Central memory CD8-positive, alpha-beta T cell (primary cell): ENCODE measurements around the gene COX14.
A peak's percentile ranks its signal among the peaks of the same experiment; 100 is the strongest.
"Not testable (repeated sequence)": the region's sequence is repeated elsewhere in the genome, so short reads cannot be mapped to it uniquely, and the experiment has no call there.

ENCODE experiments used
- ATAC-seq: fragments of 150-1000 bp; cut with Tn5 transposase; replicated peaks from 2 replicates; pipeline ENCODE4 v1.10.0; 2022; ENCODE audit warnings: mild to moderate bottlenecking, moderate FRiP score, moderate number of reproducible peaks; ENCODE audit not compliant: poor library complexity, severe bottlenecking; ENCODE audit errors: extremely low read depth
- DNase-seq, 2 donors: peaks; one replicate each; pipeline ENCODE4 v3.0.0; 2021; ENCODE audit warnings: low spot score in 2 of 2
- H3K27ac Mint-ChIP-seq: one replicate; pipeline ENCODE4 v1.8.0; 2022; ENCODE audit warnings: low read depth, mild to moderate bottlenecking, moderate library complexity, mixed read lengths
- H3K27me3 Mint-ChIP-seq: one replicate; pipeline ENCODE4 v1.8.0; 2022; ENCODE audit warnings: mixed read lengths
- H3K36me3 Mint-ChIP-seq: one replicate; pipeline ENCODE4 v1.8.0; 2022; ENCODE audit warnings: mild to moderate bottlenecking, moderate library complexity, mixed read lengths; ENCODE audit not compliant: insufficient read depth
- H3K4me1 Mint-ChIP-seq: one replicate; pipeline ENCODE4 v1.8.0; 2022; ENCODE audit warnings: mixed read lengths
- H3K4me3 Mint-ChIP-seq: one replicate; pipeline ENCODE4 v1.8.0; 2022; ENCODE audit warnings: mild to moderate bottlenecking, moderate library complexity, mixed read lengths
- H3K9me3 Mint-ChIP-seq: one replicate; pipeline ENCODE4 v1.8.0; 2022; ENCODE audit warnings: mixed read lengths

COX14 gene

DNA sequence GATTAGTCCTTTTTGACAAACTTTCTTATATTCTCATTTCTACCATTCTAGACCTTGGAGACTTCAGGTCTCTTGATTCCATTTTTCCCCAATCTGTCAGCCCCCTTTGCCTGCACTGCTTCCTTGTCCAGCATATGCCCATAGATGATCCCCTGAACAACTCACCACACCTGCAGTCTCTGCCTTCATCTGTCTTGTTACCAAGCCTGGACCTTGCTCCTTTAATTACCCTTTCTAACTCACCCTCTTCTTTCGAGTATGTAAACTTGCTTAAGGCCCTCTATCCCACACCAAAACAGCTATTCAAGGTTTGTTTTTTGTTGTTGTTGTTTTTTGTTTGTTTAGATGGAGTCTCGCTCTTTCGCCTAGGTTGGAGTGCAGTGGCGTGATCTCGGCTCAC, 9.6 kb downstream of the COX14 start:
- peaks cover 53% of the 10 kb centered on the region for H3K36me3 Mint-ChIP-seq
- ATAC-seq (no peak), DNase-seq (no peak)
- no peak overlapping the region for H3K4me3 Mint-ChIP-seq
- H3K27ac Mint-ChIP-seq, result no peak overlapping the region
- no peaks in the 10 kb centered on the region for H3K27me3 Mint-ChIP-seq
- peaks cover 42% of the 10 kb centered on the region for H3K4me1 Mint-ChIP-seq
- no peaks in the 10 kb centered on the region for H3K9me3 Mint-ChIP-seq

DNA sequence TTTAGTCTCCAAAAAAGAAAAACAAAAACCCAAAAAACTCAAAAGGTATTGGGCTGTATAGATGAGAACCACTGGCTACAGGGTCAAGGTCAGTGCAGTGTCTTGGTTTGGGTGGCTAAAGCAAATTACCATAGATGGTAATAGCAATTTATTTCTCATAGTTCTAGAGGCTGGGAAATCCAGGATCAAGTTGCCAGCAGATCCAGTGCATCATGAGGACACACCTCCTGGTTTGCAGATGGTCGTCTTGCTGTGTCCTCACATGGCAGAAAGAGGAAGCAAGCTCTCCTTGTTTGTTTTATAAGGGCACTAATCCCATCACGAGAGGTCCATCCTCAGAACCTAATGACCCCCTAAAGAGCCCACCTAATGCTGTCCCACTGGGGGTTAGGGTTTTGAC, 11.2 kb downstream of the COX14 start:
- no peak for DNase-seq
- H3K27ac Mint-ChIP-seq, result no peak overlapping the region
- H3K9me3 Mint-ChIP-seq, result no peaks in the 10 kb centered on the region
- no peak overlapping the region for H3K4me3 Mint-ChIP-seq
- H3K27me3 Mint-ChIP-seq, result no peaks in the 10 kb centered on the region
- no peak for ATAC-seq
- H3K4me1 Mint-ChIP-seq, result peaks cover 34% of the 10 kb centered on the region
- peaks cover 54% of the 10 kb centered on the region for H3K36me3 Mint-ChIP-seq

DNA sequence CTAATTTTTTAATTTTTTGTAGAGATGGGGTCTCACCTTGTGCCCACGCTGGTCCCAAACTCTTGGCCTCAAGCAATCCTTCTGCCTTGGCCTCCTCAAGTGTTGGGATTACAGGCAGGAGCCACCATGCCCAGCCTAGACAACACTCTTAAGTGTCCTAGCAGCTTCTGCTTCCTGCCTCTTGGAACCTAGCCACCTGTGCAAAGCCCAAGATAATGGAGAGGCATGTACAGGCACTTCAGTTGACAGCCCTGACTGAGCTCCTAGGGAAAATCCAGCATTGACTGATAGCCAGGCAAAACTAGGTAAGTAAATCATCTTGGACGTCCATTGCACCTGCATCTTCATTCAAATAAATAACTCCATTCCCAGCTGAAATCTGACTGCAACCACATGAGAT, 15.5 kb downstream of the COX14 start:
- Mint-ChIP-seq H3K27ac (no peak overlapping the region), H3K4me3 (no peak overlapping the region), H3K4me1 (peaks cover 42% of the 10 kb centered on the region), H3K36me3 (peaks cover 72% of the 10 kb centered on the region), H3K27me3 (no peaks in the 10 kb centered on the region), H3K9me3 (no peaks in the 10 kb centered on the region)
- DNase-seq (no peak), ATAC-seq (no peak)

DNA sequence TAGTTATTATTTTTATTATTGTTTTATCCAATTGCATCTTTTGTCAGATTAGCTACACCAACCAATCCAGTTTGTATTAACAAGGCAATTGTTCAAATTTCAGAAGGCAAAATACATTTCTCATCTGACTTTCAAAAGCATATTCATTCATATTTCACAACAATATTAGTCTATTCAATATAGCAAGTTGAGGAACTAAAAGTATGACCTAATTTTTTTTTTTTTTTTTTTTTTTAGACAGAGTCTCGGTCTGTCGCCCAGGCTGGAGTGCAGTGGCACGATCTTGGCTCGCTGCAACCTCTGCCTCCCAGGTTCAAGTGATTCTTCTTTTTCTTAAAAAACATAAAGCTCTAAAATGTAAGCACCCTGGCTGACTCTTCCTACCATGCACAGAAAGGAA, 17.3 kb downstream of the COX14 start:
- no peak overlapping the region for H3K4me3 Mint-ChIP-seq
- ATAC-seq, result no peak
- no peaks in the 10 kb centered on the region for H3K9me3 Mint-ChIP-seq
- peaks cover 46% of the 10 kb centered on the region for H3K4me1 Mint-ChIP-seq
- no peak overlapping the region for H3K27ac Mint-ChIP-seq
- no peak for DNase-seq
- no peaks in the 10 kb centered on the region for H3K27me3 Mint-ChIP-seq
- peaks cover 73% of the 10 kb centered on the region for H3K36me3 Mint-ChIP-seq

DNA sequence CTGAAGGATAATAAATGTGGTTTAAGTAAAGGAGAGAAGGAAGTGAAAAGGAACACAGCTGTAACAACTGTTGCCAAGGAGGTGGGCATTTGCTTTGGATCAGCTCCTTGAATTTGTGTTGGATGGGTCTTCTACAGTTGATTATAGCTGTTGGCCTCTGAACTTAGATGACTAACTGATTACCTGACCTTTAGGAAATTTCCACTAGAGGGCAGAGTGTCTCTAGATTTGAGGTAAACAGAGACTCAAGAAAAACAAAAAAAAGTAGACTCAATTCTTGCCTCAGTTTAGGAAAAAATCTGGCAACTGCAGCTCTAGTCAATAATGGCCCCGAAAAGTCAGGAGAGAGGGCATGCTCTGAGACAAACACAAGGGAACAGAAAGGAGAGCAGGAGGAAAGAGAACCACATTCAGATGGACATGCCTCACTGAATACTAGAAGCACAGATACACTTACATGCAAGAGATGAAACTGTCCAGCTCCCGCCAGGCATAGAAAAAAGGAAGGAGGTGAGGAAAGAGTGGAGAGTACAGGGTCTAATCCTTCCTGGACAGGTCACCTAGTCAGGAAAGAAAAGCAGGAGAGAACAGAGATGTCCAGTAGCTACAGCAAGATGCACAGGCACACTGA, 20.6 kb downstream of the COX14 start:
- Mint-ChIP-seq H3K9me3 (no peaks in the 10 kb centered on the region), H3K36me3 (peaks cover 68% of the 10 kb centered on the region), H3K27ac (no peak overlapping the region), H3K4me1 (peaks cover 35% of the 10 kb centered on the region), H3K27me3 (no peaks in the 10 kb centered on the region), H3K4me3 (no peak overlapping the region)
- DNase-seq, result no peak
- ATAC-seq, result peak; percentile 36

DNA sequence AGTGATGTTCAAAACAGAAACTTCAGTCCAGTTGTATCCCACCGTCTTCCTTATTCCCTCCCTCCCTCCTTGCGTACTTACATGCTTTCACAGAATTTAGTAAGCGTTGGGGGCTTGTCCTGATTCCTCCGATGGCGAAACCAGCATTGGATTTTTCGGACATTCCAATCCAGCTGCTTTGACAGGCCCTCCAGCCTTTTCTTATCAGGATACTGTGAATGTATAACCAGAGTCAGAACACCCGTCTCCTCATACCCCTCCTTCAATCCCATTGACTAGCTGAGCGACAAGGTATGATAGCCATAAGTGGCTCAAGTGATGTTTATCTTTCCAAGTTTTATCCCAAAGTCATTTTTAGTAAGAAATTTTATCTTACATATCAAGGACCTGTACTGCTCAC, 31.0 kb downstream of the COX14 start:
- Mint-ChIP-seq H3K27me3 (no peaks in the 10 kb centered on the region), H3K27ac (no peak overlapping the region), H3K9me3 (no peaks in the 10 kb centered on the region), H3K4me3 (no peak overlapping the region), H3K4me1 (peaks cover 6% of the 10 kb centered on the region), H3K36me3 (peaks cover 29% of the 10 kb centered on the region)
- no peak for DNase-seq
- no peak for ATAC-seq

DNA sequence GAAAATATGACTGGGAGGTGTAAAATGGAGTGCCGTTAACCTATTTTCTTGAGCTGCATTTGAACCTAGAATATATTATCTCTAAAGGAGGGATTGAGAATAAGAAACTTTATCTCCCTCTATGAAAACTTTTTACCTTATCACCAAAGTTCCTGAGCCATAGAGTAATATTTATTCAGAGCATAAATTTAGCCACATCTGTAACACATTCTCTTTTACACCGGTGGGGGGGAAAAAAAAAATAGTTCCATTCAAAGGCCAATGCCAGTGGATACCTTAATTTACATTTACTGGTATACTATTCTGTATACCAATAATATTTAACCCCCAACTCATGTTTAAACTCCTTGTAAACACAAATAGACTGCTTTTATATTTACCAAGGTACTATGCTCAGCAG, 33.4 kb downstream of the COX14 start:
- H3K9me3 Mint-ChIP-seq, result no peaks in the 10 kb centered on the region
- H3K27me3 Mint-ChIP-seq, result no peaks in the 10 kb centered on the region
- peaks cover 24% of the 10 kb centered on the region for H3K36me3 Mint-ChIP-seq
- H3K27ac Mint-ChIP-seq, result no peak overlapping the region
- no peak for ATAC-seq
- DNase-seq, result no peak
- peaks cover 6% of the 10 kb centered on the region for H3K4me1 Mint-ChIP-seq
- no peak overlapping the region for H3K4me3 Mint-ChIP-seq

DNA sequence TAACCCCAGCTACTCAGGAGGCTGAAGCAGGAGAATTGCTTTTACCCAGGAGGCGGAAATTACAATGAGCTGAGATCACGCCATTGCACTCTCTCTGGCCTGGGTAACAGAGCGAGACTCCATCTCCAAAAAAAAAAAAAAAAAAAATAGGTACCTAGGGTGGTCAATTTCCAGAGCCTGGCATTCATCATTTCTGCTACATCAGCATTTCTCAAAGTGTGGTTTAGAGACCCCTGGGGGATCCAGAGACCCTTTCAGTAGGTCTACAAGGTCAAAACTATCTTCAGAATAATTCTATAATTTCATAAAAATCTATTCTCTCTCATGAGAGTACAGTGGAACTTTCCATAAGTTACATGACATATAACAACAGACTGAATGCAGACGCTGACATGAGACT, 35.2 kb downstream of the COX14 start:
- H3K27me3 Mint-ChIP-seq, result no peaks in the 10 kb centered on the region
- no peaks in the 10 kb centered on the region for H3K9me3 Mint-ChIP-seq
- no peak for ATAC-seq
- H3K4me1 Mint-ChIP-seq, result peaks cover 19% of the 10 kb centered on the region
- no peak overlapping the region for H3K4me3 Mint-ChIP-seq
- no peak for DNase-seq
- H3K27ac Mint-ChIP-seq, result no peak overlapping the region
- peaks cover 12% of the 10 kb centered on the region for H3K36me3 Mint-ChIP-seq

DNA sequence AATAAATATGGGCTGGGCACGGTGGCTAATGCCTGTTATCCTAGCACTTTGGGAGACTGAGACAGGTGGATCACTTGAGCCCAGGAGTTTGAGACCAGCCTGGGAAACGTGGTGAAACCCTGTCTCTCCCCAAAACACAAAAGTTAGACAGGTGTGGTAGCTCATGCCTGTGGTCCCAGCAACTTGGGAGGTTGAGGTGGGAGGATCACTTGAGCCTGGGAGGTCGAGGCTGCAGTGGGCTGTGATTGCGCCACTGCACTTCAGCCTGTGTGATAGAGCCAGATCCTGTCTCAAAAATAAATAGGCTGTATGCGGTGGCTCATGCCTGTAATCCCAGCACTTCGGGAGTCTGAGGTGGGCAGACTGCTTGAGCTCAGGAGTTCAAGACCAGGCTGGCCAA, 36.0 kb downstream of the COX14 start:
- peaks cover 19% of the 10 kb centered on the region for H3K4me1 Mint-ChIP-seq
- not testable (repeated sequence) for H3K27me3 Mint-ChIP-seq, H3K27ac Mint-ChIP-seq, H3K4me3 Mint-ChIP-seq, H3K36me3 Mint-ChIP-seq, H3K9me3 Mint-ChIP-seq, ATAC-seq, DNase-seq

DNA sequence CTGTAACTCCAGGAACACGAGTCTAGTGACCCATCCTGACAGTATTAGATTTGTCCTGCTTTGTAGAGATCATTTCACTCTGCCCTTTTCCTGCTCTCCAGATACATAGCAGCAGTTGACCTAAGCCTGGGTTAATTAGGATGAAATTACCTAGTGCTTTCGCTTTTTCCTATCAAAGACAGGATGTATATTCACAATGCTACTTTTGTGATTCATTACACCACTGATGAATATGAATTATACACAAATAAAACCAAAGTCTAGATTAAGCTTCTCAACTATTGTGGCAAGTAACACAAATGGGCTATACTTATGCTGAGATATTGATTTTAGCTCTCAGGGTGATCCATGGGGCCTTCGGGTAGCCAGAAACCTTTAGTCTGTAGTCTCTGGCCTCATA, 37.3 kb downstream of the COX14 start:
- no peaks in the 10 kb centered on the region for H3K9me3 Mint-ChIP-seq
- no peak overlapping the region for H3K4me3 Mint-ChIP-seq
- H3K27me3 Mint-ChIP-seq, result no peaks in the 10 kb centered on the region
- H3K4me1 Mint-ChIP-seq, result peaks cover 19% of the 10 kb centered on the region
- DNase-seq (no peak), ATAC-seq (no peak)
- H3K27ac Mint-ChIP-seq, result no peak overlapping the region
- peaks cover 11% of the 10 kb centered on the region for H3K36me3 Mint-ChIP-seq

DNA sequence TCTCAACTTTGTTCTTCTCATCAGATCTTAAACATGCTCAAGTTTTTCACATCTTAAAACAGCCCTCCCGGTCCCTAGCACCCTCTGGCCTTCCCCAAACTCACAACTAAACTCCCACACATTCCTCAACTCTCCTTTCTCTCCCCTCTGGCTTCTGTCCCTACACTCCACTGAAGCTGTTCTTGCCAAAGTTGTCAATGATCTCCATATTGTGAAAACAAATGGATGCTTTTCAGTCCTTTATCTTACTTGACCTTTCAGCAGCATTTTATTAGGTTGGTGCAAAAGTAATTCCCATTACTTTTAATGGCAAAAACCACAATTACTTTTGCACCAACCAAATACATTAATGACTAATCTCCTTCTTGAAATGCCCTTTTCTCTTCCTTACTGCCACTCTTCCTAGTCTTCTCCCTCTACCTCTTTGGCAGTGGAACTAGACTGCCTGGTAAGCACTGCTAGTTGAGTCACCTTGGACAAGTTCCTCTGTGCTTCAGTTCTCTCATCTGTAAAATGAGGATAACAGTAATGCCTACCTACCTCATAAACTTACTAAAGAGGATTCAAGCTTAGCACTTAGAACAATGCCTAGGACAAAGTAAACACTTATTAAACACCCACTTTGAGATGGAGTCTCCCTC, 39.1 kb downstream of the COX14 start:
- Mint-ChIP-seq H3K27me3 (no peaks in the 10 kb centered on the region), H3K27ac (peak overlapping the region; percentile 50), H3K4me1 (peaks cover 19% of the 10 kb centered on the region), H3K4me3 (no peak overlapping the region), H3K9me3 (no peaks in the 10 kb centered on the region), H3K36me3 (peaks cover 13% of the 10 kb centered on the region)
- ATAC-seq, result no peak
- no peak for DNase-seq

DNA sequence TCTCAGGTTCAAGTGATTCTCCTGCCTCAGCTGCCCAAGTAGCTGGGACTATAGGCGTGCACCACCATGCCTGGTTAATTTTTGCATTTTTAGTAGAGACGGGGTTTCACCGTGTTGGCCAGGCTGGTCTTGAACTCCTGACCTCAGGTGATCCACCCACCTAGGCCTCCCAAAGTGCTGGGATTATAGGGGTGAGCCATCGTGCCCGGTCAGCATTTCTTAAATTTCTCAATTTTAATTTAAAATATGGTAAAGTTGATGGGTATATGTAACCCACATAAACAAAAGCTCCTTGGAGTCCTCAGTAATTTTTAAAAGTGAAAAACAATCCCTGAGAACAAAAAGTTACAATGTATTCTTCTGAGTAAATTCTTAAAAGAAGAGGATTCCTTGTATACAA, 42.9 kb downstream of the COX14 start:
- Mint-ChIP-seq H3K4me1 (peaks cover 34% of the 10 kb centered on the region), H3K36me3 (peaks cover 12% of the 10 kb centered on the region)
- H3K4me3 Mint-ChIP-seq, DNase-seq, H3K27ac Mint-ChIP-seq, H3K9me3 Mint-ChIP-seq, ATAC-seq, H3K27me3 Mint-ChIP-seq: not testable (repeated sequence)

DNA sequence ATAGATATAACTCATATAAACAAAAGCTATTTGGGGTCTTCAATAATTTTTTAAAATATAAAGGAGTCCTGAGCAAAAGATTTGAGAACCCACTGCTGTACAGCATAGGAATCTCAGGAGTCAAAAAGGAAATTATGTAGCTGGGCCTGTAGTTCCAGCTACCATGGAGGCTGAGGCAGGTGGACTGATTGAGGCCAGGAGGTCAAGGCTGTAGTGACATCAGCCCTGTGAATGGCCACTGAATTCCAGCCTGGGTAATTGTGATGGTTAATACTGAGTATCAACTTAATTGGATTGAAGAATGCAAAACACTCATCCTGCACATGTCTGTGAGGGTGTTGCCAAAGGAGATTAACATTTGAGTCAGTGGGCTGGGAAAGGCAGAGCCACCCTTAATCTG, 44.6 kb downstream of the COX14 start:
- no peaks in the 10 kb centered on the region for H3K9me3 Mint-ChIP-seq
- no peak for DNase-seq
- peak overlapping the region; percentile 57 for H3K27ac Mint-ChIP-seq
- H3K4me3 Mint-ChIP-seq, result no peak overlapping the region
- no peaks in the 10 kb centered on the region for H3K27me3 Mint-ChIP-seq
- H3K4me1 Mint-ChIP-seq, result peaks cover 35% of the 10 kb centered on the region
- no peak for ATAC-seq
- peaks cover 12% of the 10 kb centered on the region for H3K36me3 Mint-ChIP-seq
